ENCODE measurements around the gene HOXD13.
A peak's percentile ranks its signal among the peaks of the same experiment; 100 is the strongest.

The HOXD13 gene

GRCh38 chr2:176129813-176130146, 37.3 kb downstream of the HOXD13 start:
- TF ChIP-seq CTCF (IDR thresholded peaks at IDR 0.05; ENCODE audit: low read depth, low read length): no peak
- H3K4me3 ChIP-seq (ENCODE audit: low read depth, low read length): peak overlapping the region; percentile 40; the same call in 1 of the 2 replicates

- no peak for TF ChIP-seq CTCF (IDR thresholded peaks at IDR 0.05; ENCODE audit: low read depth, low read length)
- peak overlapping the region; percentile 40 for H3K4me3 ChIP-seq (ENCODE audit: low read depth, low read length)
These were observed 37.8 kb downstream of the HOXD13 start for GRCh38 chr2:176130147-176130956.

GRCh38 chr2:176130957-176131847, 38.7 kb downstream of the HOXD13 start:
- TF ChIP-seq CTCF (IDR thresholded peaks at IDR 0.05; ENCODE audit: low read depth, low read length): no peak
- H3K4me3 ChIP-seq (ENCODE audit: low read depth, low read length): no peak overlapping the region; the same call in 1 of the 2 replicates

- no peak for TF ChIP-seq CTCF (IDR thresholded peaks at IDR 0.05; ENCODE audit: low read depth, low read length)
- H3K4me3 ChIP-seq (ENCODE audit: low read depth, low read length): no peak overlapping the region
These were observed 39.3 kb downstream of the HOXD13 start for GRCh38 chr2:176131848-176132158.

- TF ChIP-seq CTCF (IDR thresholded peaks at IDR 0.05; ENCODE audit: low read depth, low read length): no peak; the same call in 1 of the 2 replicates
- H3K4me3 ChIP-seq (ENCODE audit: low read depth, low read length): peak overlapping the region; percentile 38
These were observed 40.0 kb downstream of the HOXD13 start for GRCh38 chr2:176132205-176133171.

DNA sequence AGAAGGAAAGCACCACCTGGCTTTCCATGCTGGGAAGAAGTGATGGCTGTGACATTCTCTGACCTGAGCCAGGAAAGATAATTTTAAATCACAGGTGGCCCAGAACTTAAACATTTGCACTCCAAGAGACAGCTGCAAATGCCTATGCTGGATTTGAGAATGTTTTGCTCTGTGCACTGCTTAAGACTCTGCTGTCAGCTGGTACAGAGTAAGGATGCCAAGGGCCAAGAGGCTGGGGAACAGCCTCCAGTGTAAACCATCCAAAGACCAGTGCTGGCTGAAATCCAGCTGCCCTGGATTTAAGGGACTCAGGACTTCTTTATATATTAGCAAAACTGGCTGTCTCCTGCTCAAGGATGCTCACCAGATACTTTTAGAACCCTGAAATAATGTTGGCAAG, 40.9 kb downstream of the HOXD13 start:
- TF ChIP-seq CTCF (IDR thresholded peaks at IDR 0.05; ENCODE audit: low read depth, low read length): no peak
- H3K4me3 ChIP-seq (ENCODE audit: low read depth, low read length): no peak overlapping the region
